Measurements from ENCODE around the gene MME. TPM values are rescaled to one million over a fixed set of nuclear protein-coding genes. Genes with fewer than 3 reads are reported as not detected.

Gene MME
- total RNA-seq, 1 donor from 2014 or later, result 0.91 TPM

DNA sequence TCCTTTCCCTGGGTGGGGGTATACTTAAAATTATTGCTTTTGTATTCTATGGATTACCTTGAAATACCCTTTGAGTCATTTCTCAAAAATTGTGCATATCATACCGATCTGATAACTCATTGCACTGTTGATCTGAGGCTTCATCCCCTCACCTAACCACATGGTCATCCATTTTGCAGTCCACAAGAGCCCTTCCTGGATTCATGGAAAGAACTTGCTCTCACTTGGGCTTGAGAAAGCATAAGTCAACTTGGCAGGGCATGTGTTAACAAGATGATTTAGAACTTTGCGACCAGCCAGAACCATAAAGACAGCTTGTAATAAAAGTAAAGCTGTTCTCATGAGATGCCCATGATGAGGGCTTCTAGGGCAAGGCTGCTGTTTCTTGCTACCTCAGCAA is 22.2 kb downstream of the MME start:
- Mint-ChIP-seq H3K9me3 (peaks cover 7% of the 10 kb centered on the region), H3K27me3 (ENCODE audit: low read depth) (no peaks in the 10 kb centered on the region)

DNA sequence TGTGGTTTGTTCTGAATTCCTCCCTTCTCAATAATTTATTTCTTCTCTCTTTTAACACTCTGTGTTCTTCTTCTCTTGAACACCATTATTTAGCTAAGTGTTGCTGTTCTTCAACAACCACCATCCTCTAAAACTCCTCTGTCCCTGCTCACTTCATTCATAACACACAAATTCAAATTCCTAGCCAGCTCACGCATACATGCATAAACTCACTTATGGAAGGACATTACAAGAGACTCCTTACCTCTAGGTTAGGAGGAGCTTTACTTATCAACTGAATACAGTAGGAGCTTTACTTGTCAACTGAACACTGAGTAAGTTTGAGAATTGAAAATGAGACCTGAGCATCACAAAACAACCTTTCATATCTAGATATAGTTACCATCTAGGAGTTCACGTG is 23.6 kb downstream of the MME start:
- Mint-ChIP-seq H3K27me3 (ENCODE audit: low read depth) (no peaks in the 10 kb centered on the region), H3K9me3 (peaks cover 1% of the 10 kb centered on the region), H3K4me1 (no peaks in the 10 kb centered on the region), H3K36me3 (ENCODE audit: low read depth) (no peaks in the 10 kb centered on the region), H3K4me3 (no peak overlapping the region), H3K27ac (ENCODE audit: unreplicated experiment) (no peak overlapping the region)
- DNase-seq (ENCODE audit: low read depth, low spot score), result no peak
- TF ChIP-seq, protein P1, sequence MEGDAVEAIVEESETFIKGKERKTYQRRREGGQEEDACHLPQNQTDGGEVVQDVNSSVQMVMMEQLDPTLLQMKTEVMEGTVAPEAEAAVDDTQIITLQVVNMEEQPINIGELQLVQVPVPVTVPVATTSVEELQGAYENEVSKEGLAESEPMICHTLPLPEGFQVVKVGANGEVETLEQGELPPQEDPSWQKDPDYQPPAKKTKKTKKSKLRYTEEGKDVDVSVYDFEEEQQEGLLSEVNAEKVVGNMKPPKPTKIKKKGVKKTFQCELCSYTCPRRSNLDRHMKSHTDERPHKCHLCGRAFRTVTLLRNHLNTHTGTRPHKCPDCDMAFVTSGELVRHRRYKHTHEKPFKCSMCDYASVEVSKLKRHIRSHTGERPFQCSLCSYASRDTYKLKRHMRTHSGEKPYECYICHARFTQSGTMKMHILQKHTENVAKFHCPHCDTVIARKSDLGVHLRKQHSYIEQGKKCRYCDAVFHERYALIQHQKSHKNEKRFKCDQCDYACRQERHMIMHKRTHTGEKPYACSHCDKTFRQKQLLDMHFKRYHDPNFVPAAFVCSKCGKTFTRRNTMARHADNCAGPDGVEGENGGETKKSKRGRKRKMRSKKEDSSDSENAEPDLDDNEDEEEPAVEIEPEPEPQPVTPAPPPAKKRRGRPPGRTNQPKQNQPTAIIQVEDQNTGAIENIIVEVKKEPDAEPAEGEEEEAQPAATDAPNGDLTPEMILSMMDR (conservative IDR thresholded peaks at IDR 0.05), result no peak

More for the DNA sequence above, 22.2 kb downstream of the MME start:
- Mint-ChIP-seq H3K36me3 (ENCODE audit: low read depth) (no peaks in the 10 kb centered on the region), H3K4me3 (no peak overlapping the region), H3K4me1 (no peaks in the 10 kb centered on the region), H3K27ac (ENCODE audit: unreplicated experiment) (no peak overlapping the region)
- DNase-seq (ENCODE audit: low read depth, low spot score), result no peak
- TF ChIP-seq, protein P1 (conservative IDR thresholded peaks at IDR 0.05), result no peak

DNA sequence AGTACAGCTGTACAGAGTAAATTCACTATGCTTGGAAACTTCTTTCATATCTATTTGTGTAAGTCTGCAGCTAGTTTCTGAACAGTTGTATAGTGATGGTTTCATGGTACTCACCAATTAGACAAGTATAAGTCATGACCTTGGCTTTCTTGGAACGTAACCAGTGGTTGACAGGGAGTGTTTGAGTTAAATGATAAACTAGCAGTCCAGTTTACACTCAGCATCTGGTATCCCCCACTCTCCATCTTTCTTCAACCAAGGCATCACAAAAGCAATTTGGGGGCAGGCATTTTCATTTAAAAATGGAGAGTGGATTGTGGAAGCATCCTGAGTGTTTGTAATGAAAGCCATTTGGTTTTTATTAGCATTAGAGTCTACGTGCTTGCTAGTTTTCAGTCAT is 26.0 kb downstream of the MME start:
- no peak overlapping the region for H3K27ac Mint-ChIP-seq (ENCODE audit: unreplicated experiment)
- H3K4me1 Mint-ChIP-seq, result no peaks in the 10 kb centered on the region
- TF ChIP-seq, protein P1 (conservative IDR thresholded peaks at IDR 0.05), result no peak
- H3K9me3 Mint-ChIP-seq, result no peaks in the 10 kb centered on the region
- no peak overlapping the region for H3K4me3 Mint-ChIP-seq
- no peaks in the 10 kb centered on the region for H3K27me3 Mint-ChIP-seq (ENCODE audit: low read depth)
- no peak for DNase-seq (ENCODE audit: low read depth, low spot score)
- no peaks in the 10 kb centered on the region for H3K36me3 Mint-ChIP-seq (ENCODE audit: low read depth)

DNA sequence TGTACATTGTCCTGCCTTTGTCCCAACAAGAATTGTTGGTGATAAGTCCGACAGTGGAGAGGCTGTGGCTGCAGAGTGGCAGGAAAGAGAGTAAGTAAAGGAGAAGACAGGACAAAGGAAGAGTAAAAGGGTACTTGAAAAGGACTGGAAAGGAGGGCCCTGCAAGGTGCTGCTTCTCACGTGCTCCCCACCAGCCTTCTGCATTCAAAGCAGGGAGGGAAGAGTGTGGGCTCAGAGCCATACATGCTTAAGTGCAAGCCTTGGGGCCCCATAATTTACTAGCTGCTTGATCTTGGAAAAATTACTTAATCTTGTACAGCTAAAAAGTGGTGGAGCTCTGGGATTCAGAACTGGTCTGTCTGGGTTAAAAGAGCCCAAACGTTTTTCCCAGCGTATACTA is 29.9 kb downstream of the MME start:
- H3K27me3 Mint-ChIP-seq (ENCODE audit: low read depth), result no peaks in the 10 kb centered on the region
- no peak overlapping the region for H3K27ac Mint-ChIP-seq (ENCODE audit: unreplicated experiment)
- H3K9me3 Mint-ChIP-seq, result no peaks in the 10 kb centered on the region
- H3K4me3 Mint-ChIP-seq, result no peak overlapping the region
- no peak for DNase-seq (ENCODE audit: low read depth, low spot score)
- H3K36me3 Mint-ChIP-seq (ENCODE audit: low read depth), result no peaks in the 10 kb centered on the region
- TF ChIP-seq, protein P1 (conservative IDR thresholded peaks at IDR 0.05), result no peak
- H3K4me1 Mint-ChIP-seq, result no peaks in the 10 kb centered on the region

DNA sequence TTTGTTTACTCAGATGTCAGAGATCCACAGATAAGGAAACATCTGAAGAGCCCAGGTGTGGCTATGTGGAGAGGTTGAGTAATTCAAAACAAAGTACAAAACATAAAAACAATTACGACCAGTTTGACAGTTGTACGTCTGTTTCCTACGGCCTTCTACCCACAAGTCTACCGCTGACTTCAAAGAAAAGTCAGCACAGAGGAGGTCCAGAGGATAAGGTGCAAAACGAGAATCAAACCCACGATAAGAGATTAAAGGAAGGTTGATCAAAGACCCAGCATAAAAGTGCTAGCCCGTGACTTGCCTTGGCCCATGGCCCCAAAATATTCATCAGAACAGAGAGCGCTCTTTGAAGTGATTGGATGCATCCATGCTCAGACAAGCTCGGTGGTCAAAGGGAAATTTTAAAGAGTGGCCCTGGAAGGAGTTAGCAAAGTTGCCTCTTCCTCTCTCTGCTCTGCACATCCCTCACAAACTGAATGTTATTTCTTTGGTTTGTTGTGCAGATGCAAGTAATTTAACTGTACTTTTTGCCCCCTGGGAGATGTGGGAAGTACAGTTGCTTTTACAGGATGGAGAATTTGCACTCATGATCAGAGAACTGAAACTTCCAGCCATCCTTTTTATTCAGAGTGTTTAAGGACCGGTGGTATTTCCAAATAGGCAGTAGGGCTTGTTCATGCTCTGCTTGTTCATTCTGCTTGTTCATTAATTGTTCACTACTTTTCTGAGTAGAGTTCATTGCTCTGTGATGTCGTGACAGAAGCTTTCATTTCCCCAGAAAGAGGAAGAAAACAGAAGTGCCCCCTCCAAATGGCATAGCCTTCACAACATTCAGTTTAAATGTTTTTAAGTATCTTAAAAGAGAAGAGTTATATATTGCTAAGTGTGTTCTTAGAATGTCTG is 31.1 kb downstream of the MME start:
- no peak for DNase-seq (ENCODE audit: low read depth, low spot score)
- Mint-ChIP-seq H3K27ac (ENCODE audit: unreplicated experiment) (no peak overlapping the region), H3K4me3 (no peak overlapping the region), H3K9me3 (no peaks in the 10 kb centered on the region), H3K27me3 (ENCODE audit: low read depth) (no peaks in the 10 kb centered on the region), H3K4me1 (no peaks in the 10 kb centered on the region), H3K36me3 (ENCODE audit: low read depth) (no peaks in the 10 kb centered on the region)
- TF ChIP-seq, protein P1 (conservative IDR thresholded peaks at IDR 0.05), result no peak
